ENCODE results near the gene CLIC6.

DNA sequence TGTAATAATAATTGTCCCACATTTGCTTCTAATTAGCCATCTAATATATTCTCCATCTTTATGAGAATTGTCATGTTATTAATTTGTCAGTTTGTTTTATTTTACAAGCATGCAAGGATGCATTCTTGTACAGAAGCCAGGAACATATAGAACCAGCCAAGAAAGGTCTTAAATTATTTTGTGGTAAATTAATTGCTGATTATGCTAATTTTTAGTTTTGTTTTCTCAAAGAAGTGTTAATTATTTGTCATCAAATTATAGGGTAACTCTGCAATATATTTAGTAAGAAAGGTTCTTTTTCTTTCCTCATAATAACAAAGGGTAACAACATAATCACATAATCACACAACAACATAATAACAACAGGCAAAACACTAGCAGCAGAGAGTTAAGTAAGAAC, 5.7 kb downstream of the CLIC6 start:
- TF ChIP-seq, protein P1, sequence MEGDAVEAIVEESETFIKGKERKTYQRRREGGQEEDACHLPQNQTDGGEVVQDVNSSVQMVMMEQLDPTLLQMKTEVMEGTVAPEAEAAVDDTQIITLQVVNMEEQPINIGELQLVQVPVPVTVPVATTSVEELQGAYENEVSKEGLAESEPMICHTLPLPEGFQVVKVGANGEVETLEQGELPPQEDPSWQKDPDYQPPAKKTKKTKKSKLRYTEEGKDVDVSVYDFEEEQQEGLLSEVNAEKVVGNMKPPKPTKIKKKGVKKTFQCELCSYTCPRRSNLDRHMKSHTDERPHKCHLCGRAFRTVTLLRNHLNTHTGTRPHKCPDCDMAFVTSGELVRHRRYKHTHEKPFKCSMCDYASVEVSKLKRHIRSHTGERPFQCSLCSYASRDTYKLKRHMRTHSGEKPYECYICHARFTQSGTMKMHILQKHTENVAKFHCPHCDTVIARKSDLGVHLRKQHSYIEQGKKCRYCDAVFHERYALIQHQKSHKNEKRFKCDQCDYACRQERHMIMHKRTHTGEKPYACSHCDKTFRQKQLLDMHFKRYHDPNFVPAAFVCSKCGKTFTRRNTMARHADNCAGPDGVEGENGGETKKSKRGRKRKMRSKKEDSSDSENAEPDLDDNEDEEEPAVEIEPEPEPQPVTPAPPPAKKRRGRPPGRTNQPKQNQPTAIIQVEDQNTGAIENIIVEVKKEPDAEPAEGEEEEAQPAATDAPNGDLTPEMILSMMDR (conservative IDR thresholded peaks at IDR 0.05; ENCODE audit: low read depth, low read length): no peak
- TF ChIP-seq EZH2phosphoT487 (IDR thresholded peaks at IDR 0.05; ENCODE audit: borderline replicate concordance, low read length): no peak
- no peak for TF ChIP-seq EZH2 (IDR thresholded peaks at IDR 0.05; ENCODE audit: low read length, unreplicated experiment)
